Measurements from ENCODE around the gene MSH3.

The MSH3 gene

DNA sequence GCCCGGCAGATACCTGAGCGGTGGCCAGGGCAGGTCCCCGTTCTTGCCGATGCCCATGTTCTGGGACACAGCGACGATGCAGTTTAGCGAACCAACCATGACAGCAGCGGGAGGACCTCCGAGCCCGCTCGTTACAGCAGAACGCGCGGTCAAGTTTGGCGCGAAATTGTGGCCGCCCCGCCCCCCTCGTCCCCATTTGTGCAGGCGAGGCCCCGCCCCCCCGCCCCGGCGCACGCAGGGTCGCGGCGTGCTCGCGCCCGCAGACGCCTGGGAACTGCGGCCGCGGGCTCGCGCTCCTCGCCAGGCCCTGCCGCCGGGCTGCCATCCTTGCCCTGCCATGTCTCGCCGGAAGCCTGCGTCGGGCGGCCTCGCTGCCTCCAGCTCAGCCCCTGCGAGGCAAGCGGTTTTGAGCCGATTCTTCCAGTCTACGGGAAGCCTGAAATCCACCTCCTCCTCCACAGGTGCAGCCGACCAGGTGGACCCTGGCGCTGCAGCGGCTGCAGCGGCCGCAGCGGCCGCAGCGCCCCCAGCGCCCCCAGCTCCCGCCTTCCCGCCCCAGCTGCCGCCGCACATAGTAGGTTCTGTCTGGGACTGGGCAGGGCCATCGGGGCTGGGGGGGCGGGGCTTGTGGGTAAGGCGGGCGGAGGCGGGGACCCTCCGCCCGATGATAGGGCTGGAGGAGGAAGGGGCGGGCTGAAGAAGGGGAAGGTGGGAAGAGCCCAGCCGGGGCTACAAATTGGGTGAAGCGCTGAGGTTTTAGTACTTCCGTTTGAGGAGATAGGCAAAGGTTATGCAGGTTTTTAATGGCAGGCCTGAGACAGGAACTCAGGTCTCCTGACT is at the start of gene MSH3, which contains the start of gene DHFR:
TSS of gene MSH3 (plus strand) at position 262 of the 840 bp plus-strand sequence. CDS start at position 338, 76 bp downstream.
TSS of gene DHFR (minus strand) at position 593 of the 840 bp plus-strand sequence. CDS start at position 99, 494 bp downstream.
- 0 out of 2 replicates have a peak, but pooled peaks have one; percentile 12 for TF ChIP-seq CTCF (IDR thresholded peaks at IDR 0.05)

DNA sequence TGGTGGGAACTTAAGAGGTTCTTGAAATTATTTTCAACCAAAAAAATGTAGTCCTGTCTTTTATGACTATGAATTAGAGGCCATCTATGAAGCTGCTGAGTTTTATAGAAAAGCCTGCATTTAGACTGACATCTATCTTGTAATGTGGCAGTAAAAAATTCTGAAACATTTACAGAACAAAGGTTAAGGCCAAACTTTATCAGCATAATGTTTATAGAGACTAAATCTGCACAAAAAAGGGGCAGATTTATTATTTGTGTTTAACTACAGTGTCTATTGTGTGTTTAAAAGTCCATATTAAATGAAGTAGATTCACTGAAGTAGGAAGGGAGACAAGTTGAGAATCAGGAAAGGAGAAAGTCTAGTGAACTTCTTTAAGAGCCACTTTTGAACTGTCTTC is 47.1 kb upstream of the MSH3 start:
- no peak for TF ChIP-seq CTCF (IDR thresholded peaks at IDR 0.05)

DNA sequence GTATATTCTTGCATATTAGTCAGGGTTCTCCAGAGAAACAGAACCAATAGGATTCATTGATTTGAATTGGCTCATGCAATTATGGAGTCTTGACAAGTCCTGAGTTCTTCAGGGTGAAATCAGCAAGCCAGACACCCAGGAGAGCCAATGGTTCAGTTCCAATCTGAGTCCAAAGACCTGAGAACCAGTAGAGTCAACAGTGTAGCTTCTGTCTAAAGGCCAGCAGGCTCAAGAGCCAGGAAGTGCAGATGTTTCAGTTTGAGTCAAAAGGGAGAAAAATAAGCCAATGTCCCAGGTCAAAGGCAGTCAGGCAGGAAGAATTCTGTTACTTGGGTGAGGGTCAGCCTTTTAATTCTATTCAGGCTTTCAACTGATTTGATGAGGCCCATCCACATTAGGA is 46.6 kb upstream of the MSH3 start:
- no peak for TF ChIP-seq CTCF (IDR thresholded peaks at IDR 0.05)

- no peak for TF ChIP-seq CTCF (IDR thresholded peaks at IDR 0.05)
These were observed 45.7 kb upstream of the MSH3 start for GRCh38 chr5:80608731-80609130.

DNA sequence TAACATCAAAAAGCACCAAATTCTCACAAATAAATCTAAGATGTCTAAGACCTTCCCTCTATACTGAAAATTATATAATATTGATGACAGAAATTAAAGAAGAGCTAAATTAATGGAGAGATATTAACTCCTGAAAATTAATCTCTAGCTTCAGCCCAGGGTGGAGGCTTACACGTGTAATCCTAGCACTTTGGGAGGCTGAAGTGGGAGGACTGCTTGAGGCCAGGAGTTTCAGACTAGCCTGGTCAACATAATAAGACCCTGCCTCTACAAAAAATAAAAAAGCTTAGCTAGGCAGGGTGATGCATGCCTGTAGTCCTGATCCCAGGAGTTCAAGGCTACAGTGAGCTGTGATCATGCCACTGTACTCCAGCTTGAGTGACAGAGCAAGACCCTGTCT is 44.8 kb upstream of the MSH3 start:
- no peak for TF ChIP-seq CTCF (IDR thresholded peaks at IDR 0.05)

- TF ChIP-seq CTCF (IDR thresholded peaks at IDR 0.05) = no peak
These were observed 39.1 kb upstream of the MSH3 start for GRCh38 chr5:80615266-80615914.

DNA sequence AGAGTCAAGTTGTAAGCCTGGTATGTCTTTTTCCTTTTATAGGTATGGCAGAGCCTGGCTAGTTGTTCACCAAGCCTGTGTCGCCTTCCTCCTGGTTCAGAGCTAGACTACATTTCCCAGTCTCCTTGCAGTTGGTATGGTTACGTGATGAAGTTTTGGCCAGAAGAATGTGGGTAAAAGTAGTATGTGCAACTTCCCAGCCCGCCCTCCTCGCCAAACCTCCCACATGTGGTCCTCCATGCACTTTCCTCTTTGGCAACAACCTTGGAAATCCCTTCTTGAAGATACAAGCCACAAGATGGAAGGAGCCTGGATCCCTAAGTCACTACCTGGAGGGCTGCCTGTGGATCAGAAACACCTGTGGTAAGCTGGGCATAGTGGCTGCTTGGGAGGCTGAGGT is 36.0 kb upstream of the MSH3 start:
- no peak for TF ChIP-seq CTCF (IDR thresholded peaks at IDR 0.05)

Measured in LNCAP (cell line).